Lower lobe of right lung (tissue), 2 donors: ENCODE results near the gene MAML3. TPM values are rescaled to one million over a fixed set of nuclear protein-coding genes. Genes with fewer than 3 reads are reported as not detected.
A peak's percentile ranks its signal among the peaks of the same experiment; 100 is the strongest.

Experiments
- ATAC-seq, 2 donors: fragments of 200-7000 bp; cut with Tn5 transposase; one replicate each; pipeline ENCODE4 v1.9.1; 2020 to 2022; ENCODE audit warnings: mild to moderate bottlenecking in 2 of 2, moderate library complexity in 2 of 2
- DNase-seq: peaks from one replicate; pipeline ENCODE4 v3.0.0-alpha.2; 2020
- H3K27ac ChIP-seq: fragments of 200-600 bp; one replicate; pipeline ENCODE4 v1.8.0; 2022
- H3K27me3 ChIP-seq: fragments of 200-600 bp; one replicate; pipeline ENCODE4 v1.8.0; 2022; ENCODE audit warnings: low read depth
- H3K36me3 ChIP-seq: fragments of 200-600 bp; one replicate; pipeline ENCODE4 v1.8.0; 2022; ENCODE audit warnings: mild to moderate bottlenecking
- H3K4me1 ChIP-seq: fragments of 200-600 bp; one replicate; pipeline ENCODE4 v1.8.0; 2022
- H3K4me3 ChIP-seq: fragments of 200-600 bp; one replicate; pipeline ENCODE4 v1.8.0; 2022; ENCODE audit warnings: mild to moderate bottlenecking
- H3K9me3 ChIP-seq: fragments of 200-600 bp; one replicate; pipeline ENCODE4 v1.8.0; 2022
- intact Hi-C: fragments of 100-400 bp; cut with DNase I; formaldehyde crosslinking; loops from one replicate; pipeline ENCODE4 v1.11.0; 2022
- total RNA-seq: library from RNA; stranded (reverse); fragmentation: NEBNext Ultra II Directional; extraction: Animal tissue kit (Norgen Biotek cat#: 25700); gene quantifications from one replicate; pipeline ENCODE4 v1.2.1, GENCODE V29; 2021
- TF ChIP-seq, protein P1 (sequence below): fragments of 200-600 bp; IDR thresholded peaks from one replicate; pipeline ENCODE4 v1.8.0; 2022; ENCODE audit warnings: antibody characterized with exemption, mild to moderate bottlenecking
- donor health status: DM: no; HTN: yes; CAD: no; lungs with severe emphysema.

MAML3 gene
- total RNA-seq, 1 donor from 2014 or later, result 12.5 TPM

DNA sequence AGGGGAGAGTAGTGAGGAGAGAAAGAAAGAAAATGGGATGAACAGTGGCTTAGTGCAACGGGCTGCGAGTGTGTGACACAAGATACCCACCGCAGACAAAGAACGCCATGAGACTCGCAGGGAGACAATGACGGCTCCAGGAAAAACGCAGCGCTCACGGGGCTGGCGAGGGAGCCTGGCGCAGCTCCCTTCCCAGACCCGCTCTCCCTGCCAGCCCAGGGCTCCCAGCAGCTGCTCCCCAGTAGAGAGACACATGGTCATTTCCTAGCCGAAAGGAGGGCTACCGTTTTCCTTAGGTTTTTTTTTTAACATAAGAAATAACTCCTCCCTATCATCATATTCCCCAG, 149.5 kb downstream of the MAML3 start:
- Histone ChIP-seq H3K4me3 (peak overlapping the region; percentile 44), H3K4me1 (peaks cover 25% of the 10 kb centered on the region), H3K36me3 (no peaks in the 10 kb centered on the region), H3K9me3 (no peaks in the 10 kb centered on the region), H3K27me3 (no peaks in the 10 kb centered on the region), H3K27ac (peak overlapping the region; percentile 56)
- TF ChIP-seq, protein P1, sequence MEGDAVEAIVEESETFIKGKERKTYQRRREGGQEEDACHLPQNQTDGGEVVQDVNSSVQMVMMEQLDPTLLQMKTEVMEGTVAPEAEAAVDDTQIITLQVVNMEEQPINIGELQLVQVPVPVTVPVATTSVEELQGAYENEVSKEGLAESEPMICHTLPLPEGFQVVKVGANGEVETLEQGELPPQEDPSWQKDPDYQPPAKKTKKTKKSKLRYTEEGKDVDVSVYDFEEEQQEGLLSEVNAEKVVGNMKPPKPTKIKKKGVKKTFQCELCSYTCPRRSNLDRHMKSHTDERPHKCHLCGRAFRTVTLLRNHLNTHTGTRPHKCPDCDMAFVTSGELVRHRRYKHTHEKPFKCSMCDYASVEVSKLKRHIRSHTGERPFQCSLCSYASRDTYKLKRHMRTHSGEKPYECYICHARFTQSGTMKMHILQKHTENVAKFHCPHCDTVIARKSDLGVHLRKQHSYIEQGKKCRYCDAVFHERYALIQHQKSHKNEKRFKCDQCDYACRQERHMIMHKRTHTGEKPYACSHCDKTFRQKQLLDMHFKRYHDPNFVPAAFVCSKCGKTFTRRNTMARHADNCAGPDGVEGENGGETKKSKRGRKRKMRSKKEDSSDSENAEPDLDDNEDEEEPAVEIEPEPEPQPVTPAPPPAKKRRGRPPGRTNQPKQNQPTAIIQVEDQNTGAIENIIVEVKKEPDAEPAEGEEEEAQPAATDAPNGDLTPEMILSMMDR, result no peak
- DNase-seq, result peak; percentile 51
- intact Hi-C loops, result no loop called here
- ATAC-seq, result peak; percentile 72 to 88

DNA sequence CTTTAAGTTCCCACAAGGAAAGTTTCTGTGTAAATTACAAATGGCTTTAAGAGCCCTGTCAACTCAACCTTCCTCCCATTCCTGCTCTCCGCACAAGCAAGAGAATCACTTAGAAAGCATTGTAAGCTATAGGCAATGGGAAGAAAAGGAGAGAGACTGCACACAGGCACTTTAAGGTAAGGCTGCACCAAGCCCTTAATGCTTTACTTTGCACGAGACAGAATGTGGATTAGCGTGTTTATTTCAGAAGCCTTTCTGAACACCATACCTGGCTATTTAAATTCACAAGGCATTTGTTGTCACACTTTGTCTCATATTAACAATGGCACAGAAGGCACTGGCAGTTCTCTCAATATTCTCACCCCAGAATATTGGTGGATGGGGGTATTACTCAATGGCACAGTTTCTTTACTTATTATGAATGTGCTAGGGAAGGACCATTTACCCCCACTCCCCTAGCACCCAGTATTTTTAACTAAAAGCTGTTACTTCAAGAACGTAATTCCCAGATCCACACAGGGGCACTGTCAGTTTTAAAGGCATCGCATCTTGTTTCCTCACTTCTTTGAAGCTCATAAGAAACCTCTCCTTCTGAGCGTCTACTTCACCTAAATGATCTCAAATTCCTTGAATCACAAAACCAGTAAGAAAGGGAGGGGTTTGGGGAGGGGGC, 150.0 kb downstream of the MAML3 start:
- TF ChIP-seq, protein P1, result no peak
- intact Hi-C loops, result no loop called here
- Histone ChIP-seq H3K27ac (peak overlapping the region; percentile 56), H3K27me3 (no peaks in the 10 kb centered on the region), H3K36me3 (no peaks in the 10 kb centered on the region), H3K9me3 (no peaks in the 10 kb centered on the region), H3K4me1 (peaks cover 25% of the 10 kb centered on the region), H3K4me3 (peak overlapping the region; percentile 44)
- DNase-seq, result no peak
- ATAC-seq, result peak in 1 of 2 donors; percentile 26

DNA sequence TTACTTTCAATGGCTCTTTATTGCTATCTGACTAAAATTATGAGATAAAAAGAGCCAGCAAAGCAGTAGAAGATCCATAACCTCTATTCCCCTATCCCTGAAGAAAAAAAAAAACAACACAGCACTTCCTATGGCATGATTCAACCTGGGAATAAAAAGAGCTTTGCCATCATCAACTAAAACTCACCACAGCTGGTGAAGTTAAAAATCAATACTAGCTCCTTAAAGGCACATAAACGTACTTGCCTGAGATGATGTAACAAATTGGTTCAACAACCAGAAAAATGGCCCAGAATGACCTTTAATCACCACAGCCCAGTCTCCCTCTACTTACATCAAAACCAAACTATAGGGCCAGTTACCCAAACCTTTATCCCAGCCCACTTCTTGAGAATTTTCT, 153.8 kb downstream of the MAML3 start:
- TF ChIP-seq, protein P1, result no peak
- Histone ChIP-seq H3K27ac (no peak overlapping the region), H3K9me3 (no peaks in the 10 kb centered on the region), H3K4me1 (peaks cover 17% of the 10 kb centered on the region), H3K4me3 (no peak overlapping the region), H3K27me3 (no peaks in the 10 kb centered on the region), H3K36me3 (no peaks in the 10 kb centered on the region)
- no peak for DNase-seq
- ATAC-seq, result no peak
- intact Hi-C loops, result no loop called here

DNA sequence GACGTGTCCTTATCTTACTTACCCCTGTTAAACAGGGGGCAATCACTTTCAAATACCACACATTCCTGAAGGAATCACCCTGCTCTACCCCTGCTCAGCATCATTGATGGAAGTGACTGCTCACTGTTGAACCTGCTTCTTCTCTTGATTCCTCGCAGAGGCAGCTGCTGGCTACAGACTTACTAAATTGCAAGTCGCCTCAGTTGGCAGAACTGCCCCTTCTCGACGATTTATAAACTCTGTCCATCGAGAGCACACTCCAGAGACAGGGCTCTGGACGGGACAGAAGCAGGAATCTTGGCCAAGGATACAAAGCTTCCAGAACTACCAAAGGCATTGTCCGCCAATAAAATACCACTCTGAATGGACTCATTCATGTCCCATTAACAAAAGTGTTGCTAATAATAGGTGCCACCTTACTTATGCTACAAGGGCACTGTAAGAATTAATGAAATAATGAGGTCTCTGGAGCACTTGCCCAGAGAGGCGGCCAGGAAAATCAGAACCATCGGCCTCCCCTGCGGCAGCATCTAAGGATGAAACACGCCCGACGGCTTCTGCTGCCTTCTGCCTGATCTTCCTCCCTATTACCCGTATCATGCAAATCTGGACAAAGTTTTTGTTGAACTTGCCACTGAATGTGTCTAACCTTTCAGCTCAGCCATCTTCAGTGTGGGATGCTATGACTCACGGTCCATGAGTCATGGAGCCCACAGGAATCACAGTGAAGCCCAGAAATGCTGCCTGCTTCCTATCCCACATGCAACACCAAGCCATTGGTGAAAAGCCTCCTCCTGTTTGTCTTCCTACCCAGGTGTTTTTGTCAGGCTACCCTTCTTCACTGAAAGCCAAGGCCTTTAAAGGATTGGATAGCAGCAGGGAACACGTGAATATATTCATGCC, 164.9 kb downstream of the MAML3 start:
- Histone ChIP-seq H3K4me1 (peaks cover 8% of the 10 kb centered on the region), H3K27me3 (no peaks in the 10 kb centered on the region), H3K27ac (no peak overlapping the region), H3K9me3 (no peaks in the 10 kb centered on the region), H3K4me3 (no peak overlapping the region), H3K36me3 (no peaks in the 10 kb centered on the region)
- TF ChIP-seq, protein P1, result no peak
- DNase-seq (no peak), ATAC-seq (peak; percentile 54 to 70)
- intact Hi-C loops, result no loop called here

DNA sequence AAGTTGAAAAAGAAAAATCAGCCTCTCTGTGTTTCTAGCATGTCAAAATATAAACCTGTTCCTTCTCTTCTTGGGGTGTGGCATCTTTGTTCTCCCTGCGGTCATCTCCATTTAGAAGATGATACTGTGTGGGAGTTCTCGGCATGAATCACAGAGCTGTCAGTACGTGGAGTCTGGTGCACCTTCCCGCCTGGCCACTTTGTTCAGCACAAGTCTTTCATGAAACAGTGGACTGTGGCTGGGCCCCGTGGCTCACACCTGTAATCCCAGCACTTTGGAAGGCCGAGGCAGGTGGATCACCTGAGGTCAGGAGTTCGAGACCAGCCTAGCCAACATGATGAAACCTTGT, 166.5 kb downstream of the MAML3 start:
- Histone ChIP-seq H3K36me3 (no peaks in the 10 kb centered on the region), H3K4me3 (no peak overlapping the region), H3K27ac (no peak overlapping the region), H3K4me1 (peaks cover 8% of the 10 kb centered on the region), H3K27me3 (no peaks in the 10 kb centered on the region), H3K9me3 (no peaks in the 10 kb centered on the region)
- DNase-seq (no peak), ATAC-seq (no peak)
- TF ChIP-seq, protein P1, result no peak
- intact Hi-C loops, result no loop called here
